NB4 (cell line): ENCODE results near the gene WNT5A.

Source experiments
- POLR2A ChIP-seq: IDR thresholded peaks from 2 replicates; pipeline ENCODE4 v1.6.1; 2011; ENCODE audit warnings: mild to moderate bottlenecking; ENCODE audit not compliant: insufficient read length; ENCODE audit errors: extremely low read depth
- TF ChIP-seq, protein P1 (sequence below): IDR thresholded peaks from one replicate; pipeline ENCODE4 v1.5.1; 2012; ENCODE audit warnings: low read depth, low read length

DNA sequence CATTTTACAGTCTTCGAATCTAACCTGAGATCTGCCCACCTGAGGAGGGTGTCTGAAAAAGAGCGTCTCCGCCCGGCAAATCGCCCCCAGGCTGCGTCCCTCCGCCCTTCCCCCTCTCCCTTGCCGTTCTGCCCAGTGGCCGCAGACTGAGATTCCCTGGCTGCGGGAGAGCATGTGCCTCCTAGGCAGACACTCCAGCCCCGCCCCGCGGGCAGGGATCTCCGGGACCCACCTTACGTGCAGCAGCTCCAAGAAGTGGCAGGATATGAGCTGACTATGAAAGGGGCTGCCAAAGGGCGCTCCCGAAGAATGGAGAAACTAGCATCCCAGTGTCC lies 2.7 kb upstream of the WNT5A start:
- TF ChIP-seq, protein P1, sequence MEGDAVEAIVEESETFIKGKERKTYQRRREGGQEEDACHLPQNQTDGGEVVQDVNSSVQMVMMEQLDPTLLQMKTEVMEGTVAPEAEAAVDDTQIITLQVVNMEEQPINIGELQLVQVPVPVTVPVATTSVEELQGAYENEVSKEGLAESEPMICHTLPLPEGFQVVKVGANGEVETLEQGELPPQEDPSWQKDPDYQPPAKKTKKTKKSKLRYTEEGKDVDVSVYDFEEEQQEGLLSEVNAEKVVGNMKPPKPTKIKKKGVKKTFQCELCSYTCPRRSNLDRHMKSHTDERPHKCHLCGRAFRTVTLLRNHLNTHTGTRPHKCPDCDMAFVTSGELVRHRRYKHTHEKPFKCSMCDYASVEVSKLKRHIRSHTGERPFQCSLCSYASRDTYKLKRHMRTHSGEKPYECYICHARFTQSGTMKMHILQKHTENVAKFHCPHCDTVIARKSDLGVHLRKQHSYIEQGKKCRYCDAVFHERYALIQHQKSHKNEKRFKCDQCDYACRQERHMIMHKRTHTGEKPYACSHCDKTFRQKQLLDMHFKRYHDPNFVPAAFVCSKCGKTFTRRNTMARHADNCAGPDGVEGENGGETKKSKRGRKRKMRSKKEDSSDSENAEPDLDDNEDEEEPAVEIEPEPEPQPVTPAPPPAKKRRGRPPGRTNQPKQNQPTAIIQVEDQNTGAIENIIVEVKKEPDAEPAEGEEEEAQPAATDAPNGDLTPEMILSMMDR, result no peak
- no peak for TF ChIP-seq POLR2A
